ENCODE data around the gene LRRFIP1. TPM values are rescaled to one million over a fixed set of nuclear protein-coding genes. Genes with fewer than 3 reads are reported as not detected.

LRRFIP1 gene
- total and polyA plus RNA-seq, 2 of the 13 experiments (the other 11 are each of a cell fraction or from before 2014, with no cell fraction given), result 15.9 to 40.5 TPM

DNA sequence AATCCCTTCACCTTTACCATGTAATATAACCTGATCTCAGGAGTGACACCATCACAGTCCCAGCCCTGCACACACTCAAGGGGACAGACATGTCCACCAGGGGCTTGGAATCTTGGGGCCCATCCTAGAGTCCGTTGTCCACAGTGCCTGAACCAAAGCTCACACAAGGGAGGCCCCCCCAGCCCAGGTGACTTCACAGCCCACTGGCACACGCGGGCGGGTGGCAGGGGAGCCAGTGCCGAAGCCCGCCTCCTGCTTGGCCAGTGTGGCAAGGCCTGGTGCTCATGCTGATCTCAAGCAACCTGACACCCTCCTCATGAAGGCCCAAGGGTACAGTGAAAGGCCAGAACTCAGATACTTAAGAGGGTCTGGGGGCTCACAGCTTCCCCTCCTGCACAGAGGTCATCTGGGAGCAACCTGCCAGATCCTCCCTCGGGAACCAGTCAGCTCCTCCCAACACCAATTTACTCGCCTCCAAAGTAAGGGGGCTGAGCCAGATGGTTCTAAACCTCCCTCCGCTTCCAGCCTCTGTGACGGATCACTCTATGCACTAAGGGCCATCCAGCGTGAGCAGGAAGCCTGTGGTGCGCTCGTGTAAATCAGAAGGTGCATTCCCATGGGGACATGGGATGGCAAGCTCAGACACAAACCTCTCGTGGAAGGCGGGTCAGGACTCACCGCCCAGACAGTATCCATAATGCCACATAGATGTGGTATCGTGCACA lies 33.6 kb upstream of the LRRFIP1 start (continued):
- TF ChIP-seq, protein P1, sequence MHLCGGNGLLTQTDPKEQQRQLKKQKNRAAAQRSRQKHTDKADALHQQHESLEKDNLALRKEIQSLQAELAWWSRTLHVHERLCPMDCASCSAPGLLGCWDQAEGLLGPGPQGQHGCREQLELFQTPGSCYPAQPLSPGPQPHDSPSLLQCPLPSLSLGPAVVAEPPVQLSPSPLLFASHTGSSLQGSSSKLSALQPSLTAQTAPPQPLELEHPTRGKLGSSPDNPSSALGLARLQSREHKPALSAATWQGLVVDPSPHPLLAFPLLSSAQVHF (CRISPR knock-in tag; IDR thresholded peaks at IDR 0.05), result no peak
- TF ChIP-seq ZNF703 (CRISPR knock-in tag; IDR thresholded peaks at IDR 0.05; ENCODE audit: borderline replicate concordance), result no peak
- no peak for TF ChIP-seq ZNF432 (CRISPR knock-in tag; IDR thresholded peaks at IDR 0.05; ENCODE audit: borderline replicate concordance)
- TF ChIP-seq, protein P2, sequence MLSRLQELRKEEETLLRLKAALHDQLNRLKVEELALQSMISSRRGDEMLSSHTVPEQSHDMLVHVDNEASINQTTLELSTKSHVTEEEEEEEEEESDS (CRISPR knock-in tag; IDR thresholded peaks at IDR 0.05; ENCODE audit: borderline replicate concordance), result no peak

DNA sequence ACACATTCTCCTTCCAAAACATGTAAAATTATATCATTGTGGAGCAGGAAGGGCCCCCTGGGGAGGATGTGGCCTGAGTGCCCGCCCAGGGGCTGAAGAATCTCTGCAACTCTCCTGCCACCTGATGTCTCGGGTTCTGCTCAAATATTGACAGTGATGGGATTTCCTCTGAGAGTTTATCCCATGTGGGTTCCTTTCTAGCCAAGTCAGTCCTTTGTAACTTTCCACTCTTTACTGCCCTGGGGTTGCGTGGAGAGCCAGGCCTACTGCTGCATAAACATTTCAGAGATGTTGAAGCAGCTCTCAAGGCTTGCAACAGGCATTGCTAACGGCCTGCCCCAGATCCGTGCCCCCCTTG lies 32.9 kb upstream of the LRRFIP1 start:
- POLR2A ChIA-PET, result interaction anchor here (1.6 kb wide), 1 partner anchor 9 kb away, joined by 5 read pairs; no protein-coding TSS in a partner anchor
- no peak overlapping the region for H2AFZ ChIP-seq (ENCODE audit: low read length)
- DNase-seq (ENCODE audit: low spot score) (peak; percentile 85), FAIRE-seq (peak; percentile 86), ATAC-seq (peak; percentile 10)
- no peaks in the 10 kb centered on the region for H3K9me3 ChIP-seq (ENCODE audit: low read length)
- in situ Hi-C loops (cut with HindIII; ENCODE audit: extremely low pct_ligation_motif_present, low pct_unique_long_range_greater_than_20kb) (no loop called here), intact Hi-C loops (cut with micrococcal nuclease; ENCODE audit: unreplicated experiment) (no loop called here)
- WGBS (ENCODE audit: low lambda C conversion rate), result 6% methylated on average over 5 of the region's 5 CpGs
- peak overlapping the region; percentile 72 for H3K27ac ChIP-seq (ENCODE audit: extremely low read length, insufficient read depth, low read length)
- H3K9ac ChIP-seq (ENCODE audit: insufficient read depth, low read depth, low read length), result peak overlapping the region; percentile 41
- H3K4me2 ChIP-seq (ENCODE audit: low read depth, low read length), result peak overlapping the region; percentile 64
- CTCF ChIA-PET (ENCODE audit: low intra/inter-chr PET ratio, low total read pairs), result no interaction called here
- peak overlapping the region in 2 of 3 experiments; percentile 10 to 21; a peak in 2 of 6 replicates for H3K4me3 ChIP-seq (replicated peaks in 1 of 3; ENCODE audit: insufficient read depth in 1 of 3, low read depth in 2 of 3, low read length in 3 of 3)
- H4K20me1 ChIP-seq (ENCODE audit: insufficient read depth, low read length), result no peaks in the 10 kb centered on the region
- BruUV-seq (replicated peaks), result no TSS peak
- H3K36me3 ChIP-seq (replicated peaks in 1 of 2; ENCODE audit: control insufficient read depth in 1 of 2, insufficient read depth in 2 of 2, low read length in 2 of 2), result no peaks in the 10 kb centered on the region
- peaks cover 11% of the 10 kb centered on the region for H3K79me2 ChIP-seq (ENCODE audit: insufficient read depth, low read length)
- peaks cover 96% of the 10 kb centered on the region for H3K4me1 ChIP-seq (ENCODE audit: insufficient read depth, low read length)
- no peaks in the 10 kb centered on the region; a peak in 1 of 5 replicates for H3K27me3 ChIP-seq (ENCODE audit: control insufficient read depth in 1 of 2, insufficient read depth in 2 of 2, low read length in 2 of 2)
- TF ChIP-seq, protein P3, sequence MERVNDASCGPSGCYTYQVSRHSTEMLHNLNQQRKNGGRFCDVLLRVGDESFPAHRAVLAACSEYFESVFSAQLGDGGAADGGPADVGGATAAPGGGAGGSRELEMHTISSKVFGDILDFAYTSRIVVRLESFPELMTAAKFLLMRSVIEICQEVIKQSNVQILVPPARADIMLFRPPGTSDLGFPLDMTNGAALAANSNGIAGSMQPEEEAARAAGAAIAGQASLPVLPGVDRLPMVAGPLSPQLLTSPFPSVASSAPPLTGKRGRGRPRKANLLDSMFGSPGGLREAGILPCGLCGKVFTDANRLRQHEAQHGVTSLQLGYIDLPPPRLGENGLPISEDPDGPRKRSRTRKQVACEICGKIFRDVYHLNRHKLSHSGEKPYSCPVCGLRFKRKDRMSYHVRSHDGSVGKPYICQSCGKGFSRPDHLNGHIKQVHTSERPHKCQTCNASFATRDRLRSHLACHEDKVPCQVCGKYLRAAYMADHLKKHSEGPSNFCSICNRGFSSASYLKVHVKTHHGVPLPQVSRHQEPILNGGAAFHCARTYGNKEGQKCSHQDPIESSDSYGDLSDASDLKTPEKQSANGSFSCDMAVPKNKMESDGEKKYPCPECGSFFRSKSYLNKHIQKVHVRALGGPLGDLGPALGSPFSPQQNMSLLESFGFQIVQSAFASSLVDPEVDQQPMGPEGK (CRISPR knock-in tag; IDR thresholded peaks at IDR 0.05), result peak; percentile 86
- TF ChIP-seq ZMYM3 (CRISPR knock-in tag; IDR thresholded peaks at IDR 0.05) (peak; percentile 46; the same call in 1 of the 2 replicates), GABPA (IDR thresholded peaks at IDR 0.05; ENCODE audit: low read depth, low read length) (no peak), GABPA (CRISPR knock-in tag; IDR thresholded peaks at IDR 0.05; ENCODE audit: low read depth) (peak; percentile 35; the same call in 1 of the 2 replicates), ZNF777 (CRISPR knock-in tag; IDR thresholded peaks at IDR 0.05) (no peak), ZNF614 (CRISPR knock-in tag; IDR thresholded peaks at IDR 0.05; ENCODE audit: borderline replicate concordance) (0 out of 2 replicates have a peak, but pooled peaks have one; percentile 31), MEIS2 (CRISPR knock-in tag; IDR thresholded peaks at IDR 0.05) (peak; percentile 62; the same call in 1 of the 2 replicates), ZNF441 (CRISPR knock-in tag; IDR thresholded peaks at IDR 0.05; ENCODE audit: borderline replicate concordance) (no peak; the same call in 1 of the 2 replicates)
- TF ChIP-seq, protein P4, sequence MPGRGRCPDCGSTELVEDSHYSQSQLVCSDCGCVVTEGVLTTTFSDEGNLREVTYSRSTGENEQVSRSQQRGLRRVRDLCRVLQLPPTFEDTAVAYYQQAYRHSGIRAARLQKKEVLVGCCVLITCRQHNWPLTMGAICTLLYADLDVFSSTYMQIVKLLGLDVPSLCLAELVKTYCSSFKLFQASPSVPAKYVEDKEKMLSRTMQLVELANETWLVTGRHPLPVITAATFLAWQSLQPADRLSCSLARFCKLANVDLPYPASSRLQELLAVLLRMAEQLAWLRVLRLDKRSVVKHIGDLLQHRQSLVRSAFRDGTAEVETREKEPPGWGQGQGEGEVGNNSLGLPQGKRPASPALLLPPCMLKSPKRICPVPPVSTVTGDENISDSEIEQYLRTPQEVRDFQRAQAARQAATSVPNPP (CRISPR knock-in tag; IDR thresholded peaks at IDR 0.05), result 0 out of 2 replicates have a peak, but pooled peaks have one; percentile 44
- TF ChIP-seq, protein P5, sequence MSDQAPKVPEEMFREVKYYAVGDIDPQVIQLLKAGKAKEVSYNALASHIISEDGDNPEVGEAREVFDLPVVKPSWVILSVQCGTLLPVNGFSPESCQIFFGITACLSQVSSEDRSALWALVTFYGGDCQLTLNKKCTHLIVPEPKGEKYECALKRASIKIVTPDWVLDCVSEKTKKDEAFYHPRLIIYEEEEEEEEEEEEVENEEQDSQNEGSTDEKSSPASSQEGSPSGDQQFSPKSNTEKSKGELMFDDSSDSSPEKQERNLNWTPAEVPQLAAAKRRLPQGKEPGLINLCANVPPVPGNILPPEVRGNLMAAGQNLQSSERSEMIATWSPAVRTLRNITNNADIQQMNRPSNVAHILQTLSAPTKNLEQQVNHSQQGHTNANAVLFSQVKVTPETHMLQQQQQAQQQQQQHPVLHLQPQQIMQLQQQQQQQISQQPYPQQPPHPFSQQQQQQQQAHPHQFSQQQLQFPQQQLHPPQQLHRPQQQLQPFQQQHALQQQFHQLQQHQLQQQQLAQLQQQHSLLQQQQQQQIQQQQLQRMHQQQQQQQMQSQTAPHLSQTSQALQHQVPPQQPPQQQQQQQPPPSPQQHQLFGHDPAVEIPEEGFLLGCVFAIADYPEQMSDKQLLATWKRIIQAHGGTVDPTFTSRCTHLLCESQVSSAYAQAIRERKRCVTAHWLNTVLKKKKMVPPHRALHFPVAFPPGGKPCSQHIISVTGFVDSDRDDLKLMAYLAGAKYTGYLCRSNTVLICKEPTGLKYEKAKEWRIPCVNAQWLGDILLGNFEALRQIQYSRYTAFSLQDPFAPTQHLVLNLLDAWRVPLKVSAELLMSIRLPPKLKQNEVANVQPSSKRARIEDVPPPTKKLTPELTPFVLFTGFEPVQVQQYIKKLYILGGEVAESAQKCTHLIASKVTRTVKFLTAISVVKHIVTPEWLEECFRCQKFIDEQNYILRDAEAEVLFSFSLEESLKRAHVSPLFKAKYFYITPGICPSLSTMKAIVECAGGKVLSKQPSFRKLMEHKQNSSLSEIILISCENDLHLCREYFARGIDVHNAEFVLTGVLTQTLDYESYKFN (CRISPR knock-in tag; conservative IDR thresholded peaks at IDR 0.05), result peak; percentile 76

Measured in HepG2 (cell line).